Esophagus muscularis mucosa (tissue), 4 donors: Measurements from ENCODE around the gene MLKL.

Experiments used
- CTCF ChIP-seq, 3 experiments: fragments of 200-600 bp in 2 of 3; fragments of 450-650 bp in 1 of 3; sonication (generic) in 2 of 3; IDR thresholded peaks; one replicate each; pipeline ENCODE4 v1.5.1; 2017 to 2019; ENCODE audit warnings: antibody characterized with exemption in 3 of 3, mild to moderate bottlenecking in 2 of 3, moderate library complexity in 1 of 3
- EP300 ChIP-seq: sonication (generic); formaldehyde crosslinking; IDR thresholded peaks from one replicate; pipeline ENCODE4 v1.6.1; 2017; ENCODE audit warnings: antibody characterized with exemption
- POLR2A ChIP-seq: fragments of 450-650 bp; IDR thresholded peaks from one replicate; pipeline ENCODE4 v1.6.1; 2017; ENCODE audit warnings: antibody characterized with exemption, moderate library complexity, mild to moderate bottlenecking, low read depth

GRCh38 chr16:74625500-74626350 is 74.9 kb downstream of the MLKL start:
- TF ChIP-seq CTCF (IDR thresholded peaks at IDR 0.05) (no peak), POLR2A (no peak), EP300 (no peak)
